K562 (cell line): ENCODE measurements around the gene SLC6A7. TPM values are rescaled to one million over a fixed set of nuclear protein-coding genes. Genes with fewer than 3 reads are reported as not detected.

ENCODE experiments used
- DPF2 ChIP-seq: fragments of 450-650 bp; IDR thresholded peaks from 2 replicates; pipeline ENCODE4 v1.6.1; 2016
- GABPB1 ChIP-seq: sonication (generic); formaldehyde crosslinking; IDR thresholded peaks from 2 replicates; pipeline ENCODE4 v1.8.0; 2022; ENCODE audit warnings: mild to moderate bottlenecking, missing genetic modification reagents
- MGA ChIP-seq: fragments of 450-650 bp; IDR thresholded peaks from 2 replicates; pipeline ENCODE4 v1.6.1; 2016; ENCODE audit warnings: mild to moderate bottlenecking, moderate library complexity
- MTA3 ChIP-seq: fragments of 450-650 bp; formaldehyde crosslinking; IDR thresholded peaks from 2 replicates; pipeline ENCODE4 v1.6.1; 2017; ENCODE audit warnings: mild to moderate bottlenecking, borderline replicate concordance
- NFE2 ChIP-seq: IDR thresholded peaks from 2 replicates; pipeline ENCODE4 v1.6.1; 2014; ENCODE audit warnings: antibody characterized with exemption, low read depth
- RBM15 ChIP-seq: fragments of 200-400 bp; formaldehyde crosslinking; IDR thresholded peaks from 2 replicates; pipeline ENCODE4 v1.6.1; 2018; ENCODE audit warnings: mild to moderate bottlenecking, low read length, moderate library complexity; ENCODE audit not compliant: insufficient read depth
- TARDBP ChIP-seq: fragments of 450-650 bp; IDR thresholded peaks from 2 replicates; pipeline ENCODE4 v1.6.1; 2016
- ZNF12 ChIP-seq: sonication (generic); formaldehyde crosslinking; IDR thresholded peaks from 2 replicates; pipeline ENCODE4 v1.4.0; 2020; ENCODE audit warnings: mild to moderate bottlenecking, missing genetic modification reagents
- ZNF592 ChIP-seq: fragments of 450-650 bp; IDR thresholded peaks from 2 replicates; pipeline ENCODE4 v1.6.1; 2017; ENCODE audit warnings: antibody characterized with exemption, mild to moderate bottlenecking
- polyA plus RNA-seq, 8 experiments: library from polyadenylated mRNA; depleted of rRNA in 4 of 8; stranded (reverse) in 5 of 8; unstranded in 3 of 8; fragments of >200 nt; fragmentation: Nextera tagmentation in 2 of 8; fragmentation: Illumina TruSeq in 1 of 8; extraction: Ambion mirVana in 2 of 8; extraction: Trizol in 1 of 8; gene quantifications; 2 replicates each; pipeline versions ENCODE4 v1.2.1 to v1.2.3, GENCODE V29; 2011 to 2014; ENCODE audit warnings: inconsistent platforms in 1 of 8, missing spikeins in 1 of 8
- total RNA-seq, 7 experiments: library from RNA; depleted of rRNA in 6 of 7; stranded (reverse); fragments of >200 nt in 6 of 7; fragmentation: Illumina TruSeq in 2 of 7; extraction: Trizol in 2 of 7; gene quantifications; 2 replicates each; pipeline versions ENCODE4 v1.2.1 to v1.2.3, GENCODE V29; 2011 to 2021; ENCODE audit warnings: low replicate concordance in 1 of 7

Gene SLC6A7
- total and polyA plus RNA-seq, 9 of the 15 experiments (the other 6 are each of a cell fraction or from before 2014, with no cell fraction given), result not detected

- TF ChIP-seq MGA (no peak), ZNF592 (0 out of 2 replicates have a peak, but pooled peaks have one; percentile 25), RBM15 (no peak), MTA3 (peak; percentile 66), GABPB1 (0 out of 2 replicates have a peak, but pooled peaks have one; percentile 17), NFE2 (no peak), TARDBP (0 out of 2 replicates have a peak, but pooled peaks have one; percentile 49), ZNF12 (peak; percentile 35; the same call in 1 of the 2 replicates), DPF2 (0 out of 2 replicates have a peak, but pooled peaks have one; percentile 50)
These were observed 28.4 kb upstream of the SLC6A7 start (continued) for GRCh38 chr5:150161242-150162141.
